Neural progenitor cell (in vitro differentiated cells): ENCODE results near the gene ZNF366.

Source experiments
- CTCF ChIP-seq: fragments of 200-600 bp; sonication (generic); IDR thresholded peaks from 2 replicates; pipeline ENCODE4 v1.5.1; 2017; ENCODE audit warnings: antibody characterized with exemption, mild to moderate bottlenecking
- EZH2 ChIP-seq: fragments of 200-600 bp; sonication (generic); IDR thresholded peaks from 2 replicates; pipeline ENCODE4 v1.6.1; 2017; ENCODE audit warnings: antibody characterized with exemption, mild to moderate bottlenecking, moderate library complexity

GRCh38 chr5:72488756-72489155 is 18.5 kb downstream of the ZNF366 start:
- no peak for TF ChIP-seq CTCF
- no peak for TF ChIP-seq EZH2
